SK-N-SH (cell line): ENCODE measurements around the gene SNX10. TPM values are rescaled to one million over a fixed set of nuclear protein-coding genes. Genes with fewer than 3 reads are reported as not detected.

Experiments used
- CTCF ChIA-PET: fragments of 300-600, 350-600 bp; formaldehyde crosslinking; extraction: SDS; loops from one replicate; lab custom pipeline; 2021; lab: Yijun Ruan, JAX
- POLR2A ChIA-PET: fragments of 350-600 bp; sonication (Branson Sonifier 250); formaldehyde crosslinking; extraction: SDS; loops from one replicate; lab custom pipeline; 2020; ENCODE audit warnings: antibody characterized with exemption, inconsistent platforms; lab: Yijun Ruan, JAX
- DNase-seq: peaks from one replicate; pipeline ENCODE4 v3.0.0; 2012
- H2AFZ ChIP-seq: fragments of 200-600 bp; sonication (generic); 2 replicates; pipeline ENCODE4 v1.8.1; 2016; ENCODE audit warnings: antibody characterized with exemption, mild to moderate bottlenecking, low read depth
- H3F3A ChIP-seq: fragments of 200-600 bp; sonication (generic); replicated peaks from 2 replicates; pipeline ENCODE3; 2016; ENCODE audit warnings: antibody characterized with exemption, mild to moderate bottlenecking; ENCODE audit not compliant: insufficient read depth
- H3K27ac ChIP-seq, 2 experiments: fragments of 200-500 bp in 1 of 2; fragments of 200-600 bp in 1 of 2; sonication (Bioruptor generic) in 1 of 2; sonication (generic), shearing (Covaris generic) in 1 of 2; 2 replicates each; pipeline versions ENCODE4 v1.5.1 to v1.6.1; 2014 to 2016; ENCODE audit warnings: low read depth in 2 of 2, inconsistent platforms in 1 of 2, low read length in 1 of 2, mild to moderate bottlenecking in 1 of 2, mixed read lengths in 1 of 2
- H3K27me3 ChIP-seq: fragments of 200-600 bp; sonication (generic), shearing (Covaris generic); 2 replicates; pipeline ENCODE4 v1.6.1; 2016; ENCODE audit warnings: mixed run types; ENCODE audit not compliant: insufficient read depth
- H3K36me3 ChIP-seq, 2 experiments: fragments of 200-500 bp in 1 of 2; fragments of 200-600 bp in 1 of 2; sonication (Bioruptor generic) in 1 of 2; sonication (generic) in 1 of 2; replicated peaks in 1 of 2; 2 replicates each; pipeline versions ENCODE3 to v1.5.1; 2014 to 2016; ENCODE audit warnings: low read length in 1 of 2, mild to moderate bottlenecking in 1 of 2; ENCODE audit not compliant: insufficient read depth in 2 of 2, control insufficient read depth in 1 of 2
- H3K4me1 ChIP-seq, 2 experiments: fragments of 200-500 bp in 1 of 2; fragments of 200-600 bp in 1 of 2; sonication (Bioruptor generic) in 1 of 2; sonication (generic), shearing (Covaris generic) in 1 of 2; 2 replicates each; pipeline versions ENCODE4 v1.5.1 to v1.6.1; 2014 to 2016; ENCODE audit warnings: low read depth in 1 of 2, low read length in 1 of 2, mixed run types in 1 of 2; ENCODE audit not compliant: insufficient read depth in 2 of 2, control insufficient read depth in 1 of 2
- H3K4me2 ChIP-seq: fragments of 200-600 bp; sonication (generic), shearing (Covaris generic); 2 replicates; pipeline ENCODE4 v1.6.1; 2017; ENCODE audit warnings: mixed run types
- H3K4me3 ChIP-seq, 2 experiments: fragments of 200-500 bp in 1 of 2; fragments of 200-600 bp in 1 of 2; sonication (Bioruptor generic) in 1 of 2; sonication (generic), shearing (Covaris generic) in 1 of 2; 2 replicates each; pipeline versions ENCODE4 v1.5.1 to v1.8.1; 2014 to 2016; ENCODE audit warnings: low read depth in 2 of 2, inconsistent platforms in 1 of 2, low read length in 1 of 2, mild to moderate bottlenecking in 1 of 2, mixed read lengths in 1 of 2, moderate library complexity in 1 of 2
- H3K79me2 ChIP-seq: fragments of 200-600 bp; sonication (generic); 2 replicates; pipeline ENCODE4 v1.8.1; 2017; ENCODE audit warnings: mild to moderate bottlenecking; ENCODE audit not compliant: insufficient read depth
- H3K9ac ChIP-seq: fragments of 200-600 bp; sonication (generic); 2 replicates; pipeline ENCODE4 v1.6.1; 2017; ENCODE audit warnings: mixed run types
- H3K9me2 ChIP-seq: fragments of 200-600 bp; sonication (generic); 2 replicates; pipeline ENCODE4 v1.6.1; 2017; ENCODE audit warnings: mixed run types
- H3K9me3 ChIP-seq: fragments of 200-600 bp; sonication (generic); 2 replicates; pipeline ENCODE4 v1.6.1; 2017; ENCODE audit warnings: mixed run types, mild to moderate bottlenecking, moderate library complexity
- H4K20me1 ChIP-seq: fragments of 200-600 bp; sonication (generic); 2 replicates; pipeline ENCODE4 v1.6.1; 2017; ENCODE audit warnings: mild to moderate bottlenecking, mixed run types; ENCODE audit not compliant: insufficient read depth
- EP300 ChIP-seq, 2 experiments: IDR thresholded peaks; 2 replicates each; pipeline versions ENCODE4 v1.4.0 to v1.6.1; 2012; ENCODE audit warnings: borderline replicate concordance in 1 of 2, low read depth in 1 of 2, low read length in 1 of 2
- FOSL2 ChIP-seq: IDR thresholded peaks from 2 replicates; pipeline ENCODE4 v1.4.0; 2012; ENCODE audit warnings: low read depth, mild to moderate bottlenecking, moderate library complexity, borderline replicate concordance
- FOXM1 ChIP-seq: IDR thresholded peaks from 2 replicates; pipeline ENCODE4 v1.4.0; 2012; ENCODE audit warnings: low read depth, mild to moderate bottlenecking
- GATA2 ChIP-seq: sonication (generic); formaldehyde crosslinking; IDR thresholded peaks from 2 replicates; pipeline ENCODE4 v1.5.0; 2020; ENCODE audit warnings: mild to moderate bottlenecking, missing genetic modification reagents
- MEF2A ChIP-seq: IDR thresholded peaks from 2 replicates; pipeline ENCODE4 v1.4.0; 2012; ENCODE audit warnings: low read depth, borderline replicate concordance
- MXI1 ChIP-seq: IDR thresholded peaks from 2 replicates; pipeline ENCODE4 v1.6.1; 2012; ENCODE audit warnings: mild to moderate bottlenecking, low read depth, low read length, improper control_type of control experiment
- RCOR1 ChIP-seq: fragments of 150-350 bp; IDR thresholded peaks from 2 replicates; pipeline ENCODE4 v1.6.1; 2017; ENCODE audit warnings: antibody characterized with exemption, low read length
- RFX5 ChIP-seq: IDR thresholded peaks from 2 replicates; pipeline ENCODE4 v1.6.1; 2012; ENCODE audit warnings: mild to moderate bottlenecking, improper control_type of control experiment, low read length
- RXRA ChIP-seq: IDR thresholded peaks from 2 replicates; pipeline ENCODE4 v1.4.0; 2012; ENCODE audit warnings: low read depth, mild to moderate bottlenecking, borderline replicate concordance
- SIN3A ChIP-seq: IDR thresholded peaks from 2 replicates; pipeline ENCODE4 v1.6.1; 2012; ENCODE audit warnings: low read depth, mild to moderate bottlenecking, low read length, moderate library complexity, borderline replicate concordance
- SMC3 ChIP-seq: IDR thresholded peaks from 2 replicates; pipeline ENCODE4 v1.6.1; 2012; ENCODE audit warnings: low read depth, low read length, improper control_type of control experiment
- TEAD4 ChIP-seq: IDR thresholded peaks from 2 replicates; pipeline ENCODE4 v1.4.0; 2012; ENCODE audit warnings: mild to moderate bottlenecking, borderline replicate concordance; ENCODE audit not compliant: insufficient read depth
- WGBS: methylation state at CpG from one replicate; pipeline ENCODE4 v1.1.6; 2017; ENCODE audit warnings: low lambda C conversion rate; 5-methylcytosine and 5-hydroxymethylcytosine counted together
- polyA plus RNA-seq, 3 experiments: library from polyadenylated mRNA; depleted of rRNA; stranded (reverse); fragments of >200 nt; gene quantifications; 2 replicates each; pipeline ENCODE4 v1.2.3, GENCODE V29; 2012
- TF ChIP-seq, protein P1 (sequence below): IDR thresholded peaks from 2 replicates; pipeline ENCODE4 v1.4.0; 2012; ENCODE audit warnings: low read depth, borderline replicate concordance
- TF ChIP-seq, protein P2 (sequence below): IDR thresholded peaks from 2 replicates; pipeline ENCODE4 v1.6.1; 2012; ENCODE audit warnings: mild to moderate bottlenecking, low read depth, low read length, moderate library complexity
- TF ChIP-seq, protein P3 (sequence below): fragments of 200-600 bp; sonication (generic); IDR thresholded peaks from 2 replicates; pipeline ENCODE4 v1.6.1; 2017; ENCODE audit warnings: antibody characterized with exemption, mild to moderate bottlenecking, moderate library complexity

SNX10 gene
- polyA plus RNA-seq, 1 of the 3 experiments (the other 2 are of a cell fraction): 0.02 TPM

DNA sequence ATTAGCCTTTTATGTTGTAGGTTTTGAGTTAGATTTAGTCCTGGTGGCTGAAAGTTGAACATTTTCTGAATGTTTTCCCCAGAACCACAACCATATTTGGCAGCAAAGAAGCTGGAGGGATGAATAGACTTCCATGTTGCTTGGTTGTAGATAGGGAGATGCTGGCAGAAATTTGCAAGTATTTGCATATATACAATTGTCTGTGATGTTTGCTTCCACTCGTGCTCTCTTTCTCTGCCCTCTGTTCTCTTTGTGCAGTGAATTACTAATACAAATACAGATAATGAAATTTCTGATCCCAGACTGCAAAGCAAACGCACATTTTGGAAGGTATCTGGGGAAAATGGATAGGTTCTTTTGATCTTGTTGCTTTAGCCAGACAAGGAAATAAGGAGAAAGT lies 96.1 kb downstream of the SNX10 start:
- Histone ChIP-seq H3K4me1 (no peaks in the 10 kb centered on the region), H3K27ac (no peak overlapping the region), H3F3A (no peaks in the 10 kb centered on the region), H3K9ac (no peak overlapping the region), H4K20me1 (no peaks in the 10 kb centered on the region), H3K27me3 (peaks cover 5% of the 10 kb centered on the region; the same call in 1 of the 2 replicates), H3K79me2 (no peaks in the 10 kb centered on the region), H3K9me3 (no peaks in the 10 kb centered on the region), H2AFZ (no peak overlapping the region), H3K9me2 (no peaks in the 10 kb centered on the region), H3K4me3 (no peak overlapping the region), H3K4me2 (no peak overlapping the region), H3K36me3 (no peaks in the 10 kb centered on the region)
- ChIA-PET POLR2A (no interaction called here), CTCF (interaction anchor here (0.6 to 6.0 kb wide), 5 partner anchors 11 to 600 kb away, joined by 3 to 28 read pairs (median 9); no protein-coding TSS in a partner anchor)
- 7% methylated on average over 2 of the region's 2 CpGs for WGBS
- TF ChIP-seq, protein P1, sequence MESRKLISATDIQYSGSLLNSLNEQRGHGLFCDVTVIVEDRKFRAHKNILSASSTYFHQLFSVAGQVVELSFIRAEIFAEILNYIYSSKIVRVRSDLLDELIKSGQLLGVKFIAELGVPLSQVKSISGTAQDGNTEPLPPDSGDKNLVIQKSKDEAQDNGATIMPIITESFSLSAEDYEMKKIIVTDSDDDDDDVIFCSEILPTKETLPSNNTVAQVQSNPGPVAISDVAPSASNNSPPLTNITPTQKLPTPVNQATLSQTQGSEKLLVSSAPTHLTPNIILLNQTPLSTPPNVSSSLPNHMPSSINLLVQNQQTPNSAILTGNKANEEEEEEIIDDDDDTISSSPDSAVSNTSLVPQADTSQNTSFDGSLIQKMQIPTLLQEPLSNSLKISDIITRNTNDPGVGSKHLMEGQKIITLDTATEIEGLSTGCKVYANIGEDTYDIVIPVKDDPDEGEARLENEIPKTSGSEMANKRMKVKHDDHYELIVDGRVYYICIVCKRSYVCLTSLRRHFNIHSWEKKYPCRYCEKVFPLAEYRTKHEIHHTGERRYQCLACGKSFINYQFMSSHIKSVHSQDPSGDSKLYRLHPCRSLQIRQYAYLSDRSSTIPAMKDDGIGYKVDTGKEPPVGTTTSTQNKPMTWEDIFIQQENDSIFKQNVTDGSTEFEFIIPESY: no peak
- TF ChIP-seq RCOR1 (no peak), MXI1 (no peak), FOSL2 (no peak), EP300 (IDR thresholded peaks at IDR 0.05; ENCODE audit: borderline replicate concordance in 1 of 2, low read depth in 1 of 2, low read length in 1 of 2) (no peak), SMC3 (no peak), TEAD4 (no peak), RFX5 (no peak), SIN3A (no peak), MEF2A (no peak), GATA2 (CRISPR knock-in tag) (no peak), FOXM1 (no peak), RXRA (no peak)
- TF ChIP-seq, protein P2, sequence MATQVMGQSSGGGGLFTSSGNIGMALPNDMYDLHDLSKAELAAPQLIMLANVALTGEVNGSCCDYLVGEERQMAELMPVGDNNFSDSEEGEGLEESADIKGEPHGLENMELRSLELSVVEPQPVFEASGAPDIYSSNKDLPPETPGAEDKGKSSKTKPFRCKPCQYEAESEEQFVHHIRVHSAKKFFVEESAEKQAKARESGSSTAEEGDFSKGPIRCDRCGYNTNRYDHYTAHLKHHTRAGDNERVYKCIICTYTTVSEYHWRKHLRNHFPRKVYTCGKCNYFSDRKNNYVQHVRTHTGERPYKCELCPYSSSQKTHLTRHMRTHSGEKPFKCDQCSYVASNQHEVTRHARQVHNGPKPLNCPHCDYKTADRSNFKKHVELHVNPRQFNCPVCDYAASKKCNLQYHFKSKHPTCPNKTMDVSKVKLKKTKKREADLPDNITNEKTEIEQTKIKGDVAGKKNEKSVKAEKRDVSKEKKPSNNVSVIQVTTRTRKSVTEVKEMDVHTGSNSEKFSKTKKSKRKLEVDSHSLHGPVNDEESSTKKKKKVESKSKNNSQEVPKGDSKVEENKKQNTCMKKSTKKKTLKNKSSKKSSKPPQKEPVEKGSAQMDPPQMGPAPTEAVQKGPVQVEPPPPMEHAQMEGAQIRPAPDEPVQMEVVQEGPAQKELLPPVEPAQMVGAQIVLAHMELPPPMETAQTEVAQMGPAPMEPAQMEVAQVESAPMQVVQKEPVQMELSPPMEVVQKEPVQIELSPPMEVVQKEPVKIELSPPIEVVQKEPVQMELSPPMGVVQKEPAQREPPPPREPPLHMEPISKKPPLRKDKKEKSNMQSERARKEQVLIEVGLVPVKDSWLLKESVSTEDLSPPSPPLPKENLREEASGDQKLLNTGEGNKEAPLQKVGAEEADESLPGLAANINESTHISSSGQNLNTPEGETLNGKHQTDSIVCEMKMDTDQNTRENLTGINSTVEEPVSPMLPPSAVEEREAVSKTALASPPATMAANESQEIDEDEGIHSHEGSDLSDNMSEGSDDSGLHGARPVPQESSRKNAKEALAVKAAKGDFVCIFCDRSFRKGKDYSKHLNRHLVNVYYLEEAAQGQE: no peak
- TF ChIP-seq, protein P3, sequence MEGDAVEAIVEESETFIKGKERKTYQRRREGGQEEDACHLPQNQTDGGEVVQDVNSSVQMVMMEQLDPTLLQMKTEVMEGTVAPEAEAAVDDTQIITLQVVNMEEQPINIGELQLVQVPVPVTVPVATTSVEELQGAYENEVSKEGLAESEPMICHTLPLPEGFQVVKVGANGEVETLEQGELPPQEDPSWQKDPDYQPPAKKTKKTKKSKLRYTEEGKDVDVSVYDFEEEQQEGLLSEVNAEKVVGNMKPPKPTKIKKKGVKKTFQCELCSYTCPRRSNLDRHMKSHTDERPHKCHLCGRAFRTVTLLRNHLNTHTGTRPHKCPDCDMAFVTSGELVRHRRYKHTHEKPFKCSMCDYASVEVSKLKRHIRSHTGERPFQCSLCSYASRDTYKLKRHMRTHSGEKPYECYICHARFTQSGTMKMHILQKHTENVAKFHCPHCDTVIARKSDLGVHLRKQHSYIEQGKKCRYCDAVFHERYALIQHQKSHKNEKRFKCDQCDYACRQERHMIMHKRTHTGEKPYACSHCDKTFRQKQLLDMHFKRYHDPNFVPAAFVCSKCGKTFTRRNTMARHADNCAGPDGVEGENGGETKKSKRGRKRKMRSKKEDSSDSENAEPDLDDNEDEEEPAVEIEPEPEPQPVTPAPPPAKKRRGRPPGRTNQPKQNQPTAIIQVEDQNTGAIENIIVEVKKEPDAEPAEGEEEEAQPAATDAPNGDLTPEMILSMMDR: no peak
- DNase-seq: no peak
